GM18505 (cell line): ENCODE measurements around the gene LYPD3.
A peak's percentile ranks its signal among the peaks of the same experiment; 100 is the strongest.
"Not testable (repeated sequence)": the region's sequence is repeated elsewhere in the genome, so short reads cannot be mapped to it uniquely, and the experiment has no call there.

Experiments
- ATAC-seq: cut with Tn5 transposase; IDR thresholded peaks from one replicate; pipeline ENCODE4 v1.9.1; 2021; ENCODE audit not compliant: unreplicated experiment
- POLR2A ChIP-seq: IDR thresholded peaks from 4 replicates; pipeline ENCODE4 v1.6.1; 2011; ENCODE audit warnings: borderline replicate concordance; ENCODE audit not compliant: insufficient read depth, insufficient read length; ENCODE audit errors: extremely low read depth

The LYPD3 gene

DNA sequence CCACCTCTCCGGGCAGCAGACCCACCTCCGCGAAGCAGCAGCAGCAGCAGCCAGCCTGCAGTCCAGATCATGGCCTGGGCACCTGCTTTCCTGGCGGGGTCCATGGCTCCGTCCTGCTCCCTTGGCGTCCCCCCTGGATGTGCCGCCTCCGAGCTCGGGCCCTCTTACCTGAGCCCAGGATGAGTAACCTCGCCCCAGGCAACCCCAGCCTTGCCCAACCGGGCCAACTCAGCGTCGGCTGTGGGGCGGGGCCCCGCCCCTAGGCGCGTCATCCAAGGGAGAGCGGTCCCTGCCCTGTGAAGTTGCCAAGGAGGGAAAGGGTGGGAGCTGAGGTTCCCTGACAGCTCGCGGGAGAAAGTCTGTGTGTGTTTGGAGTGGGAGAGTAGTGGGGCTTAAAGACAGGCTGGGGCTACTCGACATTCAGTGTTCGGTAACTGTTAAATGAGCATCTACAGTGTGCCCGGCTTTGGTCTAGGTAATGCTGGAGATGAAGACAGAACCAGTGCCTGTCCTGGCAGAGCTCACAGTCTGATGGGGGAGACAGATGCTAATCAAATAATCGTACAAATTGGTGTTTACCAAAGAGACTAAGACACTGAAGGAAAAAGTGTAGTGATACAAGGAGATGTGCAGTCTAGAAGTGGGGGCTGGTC is at the start of gene LYPD3:
Gene LYPD3, minus strand, starts transcription at position 141 of the 653 bp plus-strand sequence. Its CDS starts 37 bp downstream, at position 104.
- no peak for ATAC-seq
- no peak for TF ChIP-seq POLR2A

- ATAC-seq: not testable (repeated sequence)
Measured at GRCh38 chr19:43512399-43512798, 47.0 kb upstream of the LYPD3 start.

- TF ChIP-seq POLR2A: no peak
- no peak for ATAC-seq
Measured at GRCh38 chr19:43511324-43511723, 45.9 kb upstream of the LYPD3 start.

DNA sequence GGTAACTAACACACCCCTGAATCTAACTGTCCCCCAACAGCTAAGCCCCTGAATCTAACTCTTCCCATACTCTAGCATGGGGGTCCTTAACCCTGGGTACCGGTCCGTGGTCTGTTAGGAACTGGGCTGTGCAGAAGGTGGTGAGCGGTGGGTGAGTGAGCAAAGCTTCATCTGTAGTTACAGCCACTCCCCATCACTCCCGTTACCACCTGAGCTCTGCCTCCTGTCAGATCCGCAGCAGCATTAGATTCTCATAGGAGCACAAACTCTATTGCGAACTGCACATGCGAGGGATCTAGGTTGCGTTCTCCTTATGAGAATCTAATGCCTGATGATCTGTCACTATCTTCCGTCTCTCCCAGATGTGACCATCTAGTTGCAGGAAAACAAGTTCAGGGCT is 45.3 kb upstream of the LYPD3 start:
- no peak for ATAC-seq
- TF ChIP-seq POLR2A: no peak

GRCh38 chr19:43507880-43508279 is 42.5 kb upstream of the LYPD3 start:
- no peak for TF ChIP-seq POLR2A
- ATAC-seq: no peak

GRCh38 chr19:43506629-43507028 is 41.2 kb upstream of the LYPD3 start:
- TF ChIP-seq POLR2A: no peak
- no peak for ATAC-seq

- no peak for ATAC-seq
- no peak for TF ChIP-seq POLR2A
Measured at GRCh38 chr19:43505941-43506340, 40.5 kb upstream of the LYPD3 start.

- ATAC-seq: no peak
- no peak for TF ChIP-seq POLR2A
Measured at GRCh38 chr19:43505186-43505456, 39.7 kb upstream of the LYPD3 start.

DNA sequence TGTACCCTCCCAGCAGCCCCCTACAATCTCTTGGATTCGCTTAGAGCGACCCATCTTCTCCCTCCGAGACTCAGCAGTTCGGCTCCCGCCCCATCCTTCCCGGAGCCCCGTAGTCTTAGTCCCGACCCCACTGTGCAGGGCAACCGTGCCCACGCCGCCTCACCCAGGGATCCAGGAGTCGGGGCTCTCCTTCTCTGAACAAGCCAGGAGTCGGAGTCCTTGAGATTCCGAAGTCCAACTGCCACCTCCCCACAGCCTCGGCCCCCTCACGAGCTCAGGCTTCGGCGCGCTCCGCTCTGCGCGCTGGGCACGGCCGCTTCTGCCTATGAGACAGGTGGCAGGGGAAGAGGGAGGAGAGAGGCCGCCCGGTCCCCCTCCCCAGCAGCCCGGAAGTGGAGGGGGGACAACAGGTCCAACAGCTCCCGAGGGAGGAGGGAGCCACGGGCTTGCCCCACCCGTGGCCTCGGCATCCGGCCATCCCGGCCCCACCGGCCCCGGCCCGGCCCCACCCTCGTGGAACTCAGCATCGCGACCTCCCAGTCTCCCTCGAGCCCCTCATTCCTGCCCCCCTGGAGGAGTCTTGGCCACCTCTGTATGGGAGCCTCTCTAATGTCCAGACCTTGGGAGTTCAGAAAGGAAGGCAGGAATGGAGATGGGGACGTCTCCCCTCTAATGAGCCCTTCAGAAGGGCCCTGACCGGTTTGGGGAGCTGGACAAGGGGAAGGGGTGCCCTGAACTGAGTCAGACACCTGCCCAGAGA is 39.2 kb upstream of the LYPD3 start, which contains the start of gene PHLDB3:
Gene PHLDB3, minus strand, starts transcription at position 321 of the 760 bp plus-strand sequence. CDS start 628 bp downstream, outside the sequence.
- ATAC-seq: peak; percentile 7

GRCh38 chr19:43503501-43504425 is 38.4 kb upstream of the LYPD3 start:
- peak; percentile 52 for TF ChIP-seq POLR2A
- peak; percentile 84 for ATAC-seq

More for the DNA sequence above, 39.2 kb upstream of the LYPD3 start, which contains the start of gene PHLDB3:
- TF ChIP-seq POLR2A: peak; percentile 4

DNA sequence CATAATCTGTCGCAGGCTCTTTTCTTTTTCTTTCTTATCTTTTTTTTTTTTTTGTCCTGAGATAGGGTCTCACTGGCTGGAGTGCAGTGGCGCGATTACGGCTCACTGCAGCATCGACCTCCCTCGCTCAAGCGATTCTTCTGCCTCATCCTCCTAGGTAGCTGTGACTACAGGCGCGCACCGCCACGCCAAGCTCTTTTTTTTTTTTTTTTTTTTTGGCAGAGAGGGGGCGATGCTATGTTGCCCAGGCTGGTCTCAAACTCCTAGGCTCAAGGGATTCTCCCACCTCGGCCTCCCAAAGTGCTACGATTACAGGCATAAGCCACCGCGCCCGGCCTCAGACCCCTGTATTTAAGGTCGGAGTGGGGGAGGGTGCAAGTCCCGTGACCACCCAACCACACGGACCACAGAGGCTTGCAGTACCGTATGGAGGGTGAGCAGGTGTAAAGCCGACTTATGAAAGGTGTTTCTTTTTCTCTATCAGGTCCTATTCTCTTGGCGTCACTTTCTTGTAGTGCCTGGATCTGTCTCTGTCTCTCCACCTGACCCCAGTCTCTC is 37.1 kb upstream of the LYPD3 start:
- no peak for ATAC-seq

DNA sequence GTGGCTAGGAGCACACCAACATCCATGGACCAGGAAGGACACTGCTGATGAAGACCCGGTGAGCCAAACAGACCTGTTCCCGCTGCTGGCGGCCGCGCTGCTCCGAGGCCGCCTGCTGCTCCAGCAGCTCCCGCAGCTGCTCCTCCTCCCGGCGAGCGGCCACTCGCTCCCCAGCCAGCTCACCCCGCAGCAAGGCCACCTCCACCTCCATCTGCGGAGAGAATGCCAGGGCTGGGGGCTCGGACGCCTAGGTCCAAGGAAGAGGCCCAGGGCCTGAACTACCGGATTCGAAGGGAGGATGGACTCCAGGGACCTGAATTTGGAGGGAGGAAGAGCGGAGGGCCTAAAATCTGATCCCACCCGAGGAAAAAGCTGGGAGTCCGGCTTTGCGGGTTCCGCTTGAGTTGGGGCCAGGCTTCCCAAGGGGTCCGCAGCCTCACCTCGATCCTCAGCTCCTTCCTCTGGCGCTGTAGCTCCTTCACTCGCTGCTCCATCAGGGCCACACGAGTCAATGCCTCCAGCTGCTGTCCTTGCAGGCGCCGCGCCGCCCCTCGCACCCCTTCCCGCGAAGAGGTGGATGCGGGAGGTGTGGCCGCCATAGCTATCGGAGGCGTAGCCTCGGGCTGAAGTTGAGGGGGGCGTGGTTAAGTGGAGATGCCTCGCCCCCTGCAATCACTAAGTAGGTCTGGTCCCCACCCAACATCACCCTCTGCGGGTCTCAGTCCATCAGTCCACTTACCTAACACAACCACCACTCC is 36.4 kb upstream of the LYPD3 start:
- TF ChIP-seq POLR2A: no peak
- ATAC-seq: no peak

More for the DNA sequence above, 37.1 kb upstream of the LYPD3 start:
- TF ChIP-seq POLR2A: no peak
